Kidney tubule cell (primary cell): ENCODE results near the gene ARHGAP31.

Source experiments
- DNase-seq: peaks from one replicate; pipeline ENCODE4 v3.0.0-alpha.2; 2018; ENCODE audit warnings: low spot score

The ARHGAP31 gene

DNA sequence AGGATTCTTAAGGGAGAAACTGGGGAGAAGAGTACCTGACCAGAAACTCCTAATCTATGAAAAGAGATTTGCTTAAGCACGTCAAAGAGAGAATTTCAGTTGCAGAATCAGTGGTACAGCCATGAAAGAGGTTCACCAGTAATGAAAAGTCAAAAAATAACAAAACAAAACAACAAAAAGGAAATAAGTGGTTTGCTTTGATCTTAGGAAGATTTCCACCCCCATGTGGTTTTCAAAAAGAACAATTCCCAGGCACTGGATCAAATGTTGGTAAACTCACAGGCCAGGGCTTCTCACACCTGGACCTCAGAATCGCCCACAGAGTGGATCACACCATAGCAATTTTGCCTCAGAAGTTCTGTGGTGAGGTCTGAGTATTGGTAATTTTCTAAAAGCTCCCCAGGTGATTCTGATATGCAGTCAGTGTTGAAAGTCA lies 101.8 kb downstream of the ARHGAP31 start:
- no peak for DNase-seq

DNA sequence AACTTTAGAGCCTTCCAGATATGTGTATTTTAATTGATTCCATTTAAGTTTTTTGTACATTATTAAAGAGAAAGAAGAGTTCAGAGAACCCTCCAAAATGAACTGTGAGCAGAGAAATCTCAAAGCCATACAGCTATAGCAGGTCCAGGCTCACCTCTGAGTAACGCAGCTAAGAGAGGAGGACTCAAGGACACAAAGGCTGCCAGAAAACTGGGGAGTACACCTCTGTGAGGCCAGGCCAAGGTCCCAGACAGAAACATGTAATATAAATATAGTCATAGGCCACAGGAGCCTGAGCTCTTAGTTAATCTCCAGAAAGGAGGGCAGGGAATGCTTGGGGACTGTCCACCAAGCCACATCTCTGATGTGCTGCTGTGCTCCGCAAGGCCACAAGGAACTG lies 102.7 kb downstream of the ARHGAP31 start:
- DNase-seq = no peak

DNA sequence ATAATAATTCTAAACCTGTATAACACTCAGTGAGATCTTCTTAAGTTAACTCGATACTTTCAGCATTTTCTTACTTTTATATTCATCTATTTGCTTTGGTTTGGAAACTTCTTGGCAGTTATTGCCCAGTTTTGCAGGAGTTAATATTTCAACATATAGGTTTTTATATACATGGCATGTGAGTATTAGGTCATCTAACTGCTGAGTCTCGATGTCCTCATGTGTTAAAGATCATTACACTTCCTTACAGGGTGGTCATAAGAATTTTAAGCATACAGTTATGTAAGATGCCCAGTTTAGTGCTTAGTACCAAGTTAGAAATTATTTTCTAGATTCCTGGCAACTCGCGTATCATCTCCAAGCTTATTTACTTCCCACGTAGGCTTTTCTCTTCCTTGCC lies 106.3 kb downstream of the ARHGAP31 start:
- DNase-seq = no peak

DNA sequence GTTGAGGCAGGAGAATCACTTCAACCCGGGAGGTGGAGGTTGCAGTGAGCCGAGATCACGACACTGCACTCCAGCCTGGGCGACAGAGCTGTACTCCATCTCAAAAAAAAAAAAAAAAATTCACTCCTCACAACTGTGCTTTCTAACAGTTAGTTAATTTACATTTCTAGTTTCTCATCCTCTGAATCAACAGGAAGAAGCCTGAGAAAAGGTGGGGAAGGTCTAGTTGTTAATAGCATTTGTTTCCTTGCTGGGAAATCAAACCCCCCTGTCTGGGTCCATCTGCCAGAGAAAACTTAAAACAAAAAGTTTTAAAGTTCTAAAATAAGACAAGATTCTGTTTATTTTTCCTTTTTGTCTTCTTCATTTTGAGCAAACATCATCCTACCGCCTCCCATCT lies 106.9 kb downstream of the ARHGAP31 start:
- DNase-seq = no peak

DNA sequence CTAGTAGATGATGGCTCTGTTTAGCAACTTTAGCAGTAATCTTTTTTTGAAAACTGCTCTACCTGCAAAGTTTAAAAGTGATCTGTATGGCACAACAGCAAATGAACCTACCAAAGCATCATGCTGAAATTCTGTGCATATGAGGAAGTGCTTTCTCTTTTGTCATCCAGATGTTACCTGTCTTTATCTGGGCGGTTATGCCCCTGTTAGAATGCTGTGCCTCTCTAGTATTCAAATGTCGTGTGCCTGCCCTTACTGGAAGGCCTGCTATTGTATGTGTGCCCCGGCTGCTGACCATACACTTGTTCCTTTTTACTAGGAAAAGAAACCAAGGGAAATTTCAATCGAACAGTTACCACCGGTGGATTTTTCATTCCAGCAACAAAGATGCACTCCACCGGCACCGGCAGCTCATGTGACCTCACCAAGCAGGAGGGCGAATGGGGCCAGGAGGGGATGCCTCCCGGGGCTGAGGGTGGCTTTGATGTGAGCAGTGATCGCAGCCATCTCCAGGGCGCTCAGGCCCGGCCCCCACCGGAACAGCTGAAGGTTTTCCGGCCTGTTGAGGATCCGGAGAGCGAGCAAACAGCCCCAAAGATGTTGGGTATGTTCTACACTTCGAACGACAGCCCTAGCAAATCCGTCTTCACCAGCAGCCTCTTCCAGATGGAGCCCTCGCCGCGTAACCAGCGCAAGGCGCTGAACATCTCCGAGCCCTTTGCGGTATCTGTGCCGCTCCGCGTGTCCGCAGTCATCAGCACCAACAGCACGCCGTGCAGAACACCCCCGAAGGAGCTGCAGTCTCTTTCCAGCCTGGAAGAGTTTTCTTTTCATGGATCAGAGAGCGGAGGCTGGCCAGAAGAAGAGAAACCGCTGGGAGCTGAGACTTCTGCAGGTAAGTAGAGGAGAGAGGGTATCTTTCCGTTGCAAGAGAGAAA lies 107.6 kb downstream of the ARHGAP31 start:
- no peak for DNase-seq

DNA sequence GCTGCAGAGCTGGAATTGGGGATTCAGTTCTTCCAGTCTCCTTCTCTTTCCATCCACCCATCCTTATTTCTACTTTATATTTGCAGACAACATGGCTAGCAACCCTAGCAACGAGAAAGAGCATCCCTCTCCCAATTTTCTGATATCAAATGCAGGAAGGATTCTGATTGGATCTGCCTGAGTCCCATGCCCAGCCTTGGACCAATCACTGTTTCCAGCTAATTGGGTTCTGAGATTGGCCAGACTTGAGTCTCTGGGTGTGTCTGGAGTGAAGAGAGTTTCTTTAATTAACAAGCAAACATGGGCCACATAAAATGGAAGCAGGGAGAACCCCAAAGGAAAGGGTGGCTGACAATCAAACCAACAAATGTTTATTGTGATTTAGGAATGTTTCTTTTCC lies 108.6 kb downstream of the ARHGAP31 start:
- DNase-seq = no peak

DNA sequence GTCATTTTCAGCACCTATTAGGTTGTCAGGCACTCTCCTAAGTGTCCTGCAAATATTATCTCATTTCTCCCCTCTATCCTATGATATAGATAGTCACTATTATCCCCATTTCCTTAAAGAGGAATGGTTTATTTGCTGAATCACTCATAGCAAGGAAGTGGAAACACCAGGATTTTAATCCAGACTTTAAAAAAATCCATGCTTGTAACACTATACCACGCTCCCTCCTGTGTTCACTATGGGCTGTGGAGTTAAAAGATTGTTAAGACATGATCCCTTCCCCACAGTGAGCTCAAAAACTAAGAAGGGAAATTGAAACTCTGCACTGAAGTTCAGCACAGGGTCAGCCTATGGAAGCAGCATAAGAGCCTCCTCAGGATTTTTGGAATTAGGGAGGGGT lies 109.0 kb downstream of the ARHGAP31 start:
- DNase-seq = no peak

DNA sequence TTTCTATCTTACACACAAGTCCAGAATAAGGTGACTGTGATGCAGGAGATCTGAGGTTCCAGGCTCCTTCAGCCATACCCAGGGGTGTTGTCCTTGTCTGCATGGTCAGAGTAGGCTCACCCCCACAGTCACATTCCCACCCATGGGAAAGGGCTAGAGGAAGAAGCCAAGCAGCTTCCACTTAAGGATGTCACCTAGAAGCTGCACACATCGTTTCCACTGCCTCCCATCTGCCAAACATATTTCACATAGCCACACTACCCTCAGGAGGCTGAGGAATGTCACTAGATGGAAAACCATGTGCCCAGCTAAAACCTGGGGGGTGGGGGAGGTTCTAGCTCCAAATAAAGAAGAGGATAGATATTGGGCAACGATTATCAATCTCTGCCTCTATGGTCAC lies 111.1 kb downstream of the ARHGAP31 start:
- DNase-seq = no peak

DNA sequence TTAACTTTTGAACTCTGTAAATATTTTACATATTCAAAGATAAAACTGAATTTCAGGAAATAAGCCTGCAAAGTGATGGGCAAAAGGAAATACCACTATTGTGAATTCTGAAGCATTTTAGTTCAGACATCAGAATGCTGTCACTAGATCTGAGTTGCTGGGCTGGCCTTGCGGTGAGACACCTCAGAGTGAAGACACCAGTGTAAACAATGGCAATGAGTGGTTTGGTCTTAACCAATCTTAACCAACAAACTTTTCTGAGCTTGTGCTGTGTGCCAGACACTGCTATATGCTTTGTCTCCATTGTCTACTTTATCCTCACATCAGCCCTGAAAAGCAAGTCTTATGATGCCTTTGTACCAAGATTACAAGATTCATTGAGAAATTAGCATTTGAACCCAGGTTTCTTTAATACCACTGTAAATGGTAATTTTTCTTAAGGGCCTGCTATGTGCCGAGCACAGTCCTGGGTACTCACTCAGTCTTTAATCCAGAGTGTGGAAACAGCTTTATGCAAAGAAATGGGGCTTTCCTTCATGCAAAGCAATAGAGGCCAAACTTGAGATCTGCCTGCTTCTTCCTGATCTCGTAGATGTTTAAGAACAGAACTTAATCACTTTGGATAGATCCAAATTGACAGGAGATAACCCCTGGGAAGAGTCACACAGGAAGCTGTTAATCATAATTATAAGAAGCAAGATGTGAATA lies 114.2 kb downstream of the ARHGAP31 start:
- DNase-seq = no peak

DNA sequence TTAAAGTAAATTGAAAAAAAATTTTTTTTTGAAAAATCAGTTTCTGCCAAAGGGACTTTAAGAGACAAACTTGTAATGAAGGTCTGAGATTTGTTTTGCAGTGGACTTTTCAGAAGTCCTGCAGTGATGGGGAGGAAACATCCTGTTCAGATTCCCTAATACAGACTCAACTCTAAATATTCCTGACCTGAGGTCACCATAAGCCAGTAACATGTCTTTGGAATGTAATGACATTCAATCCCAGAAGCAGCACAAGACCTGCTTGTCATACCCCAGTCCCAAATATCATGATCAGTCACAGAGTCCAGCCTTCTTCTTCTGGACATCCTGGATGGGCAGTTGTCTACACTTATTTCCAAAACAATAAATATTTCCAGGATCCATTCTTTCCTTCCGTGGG lies 115.7 kb downstream of the ARHGAP31 start:
- peak; percentile 9 for DNase-seq

DNA sequence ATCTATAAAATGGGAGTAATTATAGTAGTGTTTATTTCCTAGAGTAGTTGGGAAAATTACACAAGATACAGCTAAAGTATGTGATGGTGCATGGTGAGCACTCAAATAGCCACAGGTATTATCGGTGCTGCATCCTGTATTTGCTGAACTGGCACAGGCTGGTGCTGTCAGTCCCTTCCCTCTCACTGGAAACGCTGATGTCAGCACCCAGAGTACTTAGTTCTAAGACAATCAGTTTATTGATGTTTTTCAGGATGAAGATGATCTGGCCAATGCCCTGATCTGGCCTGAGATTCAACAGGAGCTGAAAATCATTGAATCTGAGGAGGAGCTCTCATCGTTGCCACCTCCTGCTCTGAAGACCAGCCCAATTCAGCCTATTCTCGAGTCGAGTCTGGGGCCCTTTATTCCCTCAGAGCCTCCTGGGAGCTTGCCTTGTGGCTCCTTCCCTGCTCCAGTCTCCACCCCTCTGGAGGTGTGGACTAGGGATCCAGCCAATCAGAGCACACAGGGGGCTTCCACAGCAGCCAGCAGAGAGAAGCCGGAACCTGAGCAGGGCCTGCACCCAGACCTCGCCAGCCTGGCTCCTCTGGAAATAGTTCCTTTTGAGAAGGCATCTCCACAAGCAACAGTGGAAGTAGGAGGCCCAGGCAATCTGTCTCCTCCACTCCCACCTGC lies 119.6 kb downstream of the ARHGAP31 start:
- no peak for DNase-seq

DNA sequence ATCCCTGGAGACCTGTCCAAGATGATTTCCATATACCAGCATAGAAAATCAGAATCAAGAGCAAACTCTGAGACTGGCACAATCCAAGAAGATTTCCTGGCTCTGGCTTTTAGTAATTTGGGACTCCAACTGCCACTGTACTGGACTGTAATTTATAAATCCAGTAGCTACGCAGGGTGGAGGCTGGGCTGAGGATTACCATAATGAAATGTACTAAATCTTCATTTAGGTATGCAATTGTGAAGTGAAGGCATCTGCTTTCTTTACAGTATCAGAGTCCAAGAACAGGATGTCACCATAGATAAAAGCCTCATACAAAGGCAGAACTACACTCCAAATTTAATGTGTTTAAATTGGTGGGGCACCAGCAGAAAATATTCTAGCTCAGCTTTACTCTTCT lies 122.7 kb downstream of the ARHGAP31 start:
- DNase-seq = no peak

DNA sequence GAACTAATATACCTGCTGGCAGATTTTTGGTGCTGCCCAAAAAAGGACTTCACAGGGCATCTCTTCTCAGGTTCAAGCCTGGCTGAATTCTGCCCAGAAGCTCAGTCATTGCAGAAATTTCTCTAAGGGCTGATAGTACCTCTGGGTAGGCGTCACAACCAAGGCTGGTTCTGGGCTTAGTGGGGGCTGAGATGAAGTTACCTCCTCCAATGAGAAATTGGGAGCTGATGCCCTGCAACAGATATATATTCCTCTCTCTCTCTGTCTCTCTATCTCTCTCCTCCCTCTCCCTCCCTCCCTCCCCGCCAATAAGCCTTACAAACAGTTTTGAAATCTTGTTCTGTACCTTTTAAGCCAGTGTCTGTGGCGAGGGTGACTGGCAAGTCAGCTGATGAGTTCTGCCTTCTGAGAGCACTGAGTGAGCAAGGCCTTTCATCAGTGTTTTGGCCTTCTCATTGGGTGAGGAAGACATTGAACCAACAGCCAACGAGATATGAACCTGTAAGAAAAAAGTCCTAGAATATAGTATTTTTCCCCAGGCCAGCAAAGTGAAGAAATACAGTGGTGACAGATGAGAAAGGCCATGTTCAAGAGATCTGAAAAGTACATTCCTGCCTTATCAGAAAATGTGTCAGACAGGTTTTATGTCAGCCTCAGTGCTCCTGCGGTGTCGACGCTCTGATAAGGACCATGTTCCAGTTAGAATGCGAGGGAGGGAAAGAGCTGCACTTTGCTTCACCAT lies 123.8 kb downstream of the ARHGAP31 start:
- no peak for DNase-seq

DNA sequence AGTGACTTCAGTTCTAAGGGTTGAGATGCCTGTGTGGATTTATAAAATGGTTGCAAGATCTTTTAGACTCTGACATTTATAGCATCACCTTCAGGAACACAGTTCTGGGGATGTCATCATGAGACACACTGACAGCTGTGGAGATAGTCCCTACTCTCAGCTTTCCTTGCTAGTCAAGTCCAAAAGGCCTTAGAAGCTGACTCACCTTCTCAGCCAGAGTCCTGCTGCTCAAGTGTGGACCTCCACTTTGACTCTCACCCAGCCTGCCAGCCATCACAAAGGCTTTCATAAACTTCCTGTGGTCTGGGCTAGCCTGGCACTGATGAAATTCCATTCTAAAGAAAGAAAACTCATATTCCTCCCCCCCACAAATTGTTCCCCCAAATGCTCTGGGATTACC lies 124.5 kb downstream of the ARHGAP31 start:
- DNase-seq = peak; percentile 1

DNA sequence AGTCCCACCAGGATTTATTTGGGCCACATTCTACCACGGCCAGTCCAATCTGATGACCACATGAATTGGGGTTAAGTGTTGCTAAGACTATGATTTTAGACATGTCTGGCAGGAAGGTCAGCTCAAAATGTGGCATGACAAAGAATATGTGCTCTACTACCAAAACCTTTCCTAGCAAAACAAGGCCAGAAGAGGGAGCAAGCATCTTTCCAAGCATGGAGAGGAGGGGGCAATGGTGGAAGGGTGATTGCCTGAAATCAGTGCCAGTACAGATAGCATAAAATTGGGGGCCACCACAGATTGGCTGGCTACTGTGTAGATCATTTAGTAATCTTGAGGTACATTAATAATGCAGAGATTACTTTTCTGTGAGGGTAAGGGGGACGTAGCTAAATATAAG lies 126.0 kb downstream of the ARHGAP31 start:
- DNase-seq = no peak

DNA sequence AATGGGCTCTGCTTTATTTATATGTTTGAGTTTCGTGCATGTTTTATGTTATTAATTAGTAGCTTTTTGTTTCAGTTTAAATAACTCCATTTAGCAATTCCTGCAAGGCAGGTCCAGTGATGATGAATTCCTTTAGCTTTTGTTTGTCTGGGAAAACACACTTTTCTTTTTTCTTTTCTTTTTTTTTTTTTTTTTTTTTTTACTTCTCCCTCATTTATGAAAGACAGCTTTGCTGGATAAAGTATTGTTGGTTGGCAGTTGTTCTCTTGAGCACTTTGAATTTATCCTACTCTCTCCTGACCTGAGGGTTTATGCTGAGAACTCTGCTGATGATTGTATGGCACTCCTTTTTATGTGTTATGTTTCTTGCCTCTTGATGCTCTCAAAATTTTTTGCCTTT lies 133.5 kb downstream of the ARHGAP31 start:
- DNase-seq = no peak

DNA sequence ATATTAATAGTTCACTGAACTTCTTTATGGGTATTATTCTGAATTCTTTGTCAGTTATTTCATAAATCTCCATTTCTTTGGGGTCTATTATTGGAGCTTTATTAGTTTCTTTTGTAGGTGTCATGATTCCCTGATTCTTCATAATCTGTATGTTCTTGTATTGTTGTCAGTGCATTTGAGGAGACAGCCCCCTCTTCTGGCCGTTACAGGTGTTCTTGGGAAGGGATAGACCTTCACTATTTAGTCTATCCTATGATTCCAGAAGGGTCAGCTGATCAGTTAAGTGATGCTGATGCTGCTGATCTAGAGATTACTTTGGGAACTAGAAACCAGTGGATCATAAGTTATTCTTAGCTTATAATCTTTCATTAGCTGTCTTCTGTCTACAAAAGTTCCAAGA lies 134.4 kb downstream of the ARHGAP31 start:
- DNase-seq = no peak

DNA sequence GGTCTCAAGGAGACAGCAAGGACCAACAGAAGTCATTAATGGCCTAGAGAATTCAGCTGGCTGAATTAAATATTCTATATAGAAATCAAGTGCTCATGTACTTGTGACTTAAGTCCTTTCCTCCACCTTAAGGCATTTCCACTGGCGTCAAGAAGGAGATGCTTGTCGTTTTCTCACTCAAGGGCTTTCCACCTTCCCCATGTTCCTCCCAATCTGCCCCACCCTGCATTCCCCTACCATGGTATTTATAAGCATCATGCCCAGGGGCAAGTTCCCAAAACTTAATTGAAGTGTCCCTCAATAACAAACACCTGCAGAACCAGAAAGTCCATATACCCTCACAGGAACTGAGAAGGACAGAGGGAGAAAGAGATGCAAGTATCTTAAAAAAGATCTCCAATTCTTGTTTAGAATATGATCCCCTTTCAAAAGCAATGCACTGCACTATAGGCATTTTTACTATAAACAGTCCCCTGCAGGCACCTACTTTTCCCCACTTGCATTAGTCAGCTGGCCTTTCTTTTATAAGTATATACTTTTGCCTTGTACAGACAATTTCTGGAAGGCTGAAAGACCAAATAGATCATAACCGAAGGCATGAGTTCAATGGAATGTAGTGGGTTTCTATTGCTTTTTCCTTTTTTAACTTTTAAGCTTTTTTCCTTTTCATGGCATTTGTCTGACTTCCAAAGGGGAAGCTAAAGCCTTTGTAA lies 139.6 kb downstream of the ARHGAP31 start:
- DNase-seq = no peak

DNA sequence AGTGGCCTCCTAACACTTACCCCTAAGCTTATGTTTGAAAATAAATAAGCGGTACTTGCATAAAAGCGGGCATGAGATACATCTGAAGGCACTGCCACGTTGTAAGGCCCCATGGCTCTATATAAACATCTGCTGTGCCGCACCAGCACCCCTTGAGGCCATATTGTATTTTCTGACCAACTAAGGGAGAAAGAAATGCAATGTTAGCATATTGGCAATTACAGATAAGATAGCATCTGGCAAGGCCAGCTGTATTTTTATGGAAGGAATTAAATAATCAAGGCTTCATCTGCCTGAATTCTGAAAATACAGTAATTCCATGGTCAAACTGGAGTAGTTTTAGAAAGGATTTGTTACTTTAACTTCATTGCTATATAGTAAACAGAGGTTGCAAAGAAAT lies 140.5 kb downstream of the ARHGAP31 start:
- DNase-seq = no peak

DNA sequence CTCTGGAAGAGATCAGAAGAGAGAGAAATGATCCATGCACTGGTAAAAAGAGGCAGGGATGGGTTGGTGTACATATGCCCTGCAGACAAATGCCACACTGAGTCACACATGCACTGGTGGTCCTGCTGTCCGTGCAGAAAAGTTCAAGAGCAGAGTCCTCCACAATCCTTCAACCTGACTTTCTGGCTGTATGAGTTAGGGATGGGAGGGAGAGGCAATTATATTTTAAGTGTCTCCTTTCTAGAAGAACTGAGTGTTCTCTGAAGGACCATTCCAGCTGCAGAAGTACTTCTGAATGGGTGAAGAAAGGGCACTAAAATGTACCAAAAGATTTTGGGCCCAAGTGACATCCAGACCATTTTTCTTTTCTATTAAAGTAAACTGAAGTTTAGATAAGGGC lies 142.8 kb downstream of the ARHGAP31 start:
- DNase-seq = no peak

DNA sequence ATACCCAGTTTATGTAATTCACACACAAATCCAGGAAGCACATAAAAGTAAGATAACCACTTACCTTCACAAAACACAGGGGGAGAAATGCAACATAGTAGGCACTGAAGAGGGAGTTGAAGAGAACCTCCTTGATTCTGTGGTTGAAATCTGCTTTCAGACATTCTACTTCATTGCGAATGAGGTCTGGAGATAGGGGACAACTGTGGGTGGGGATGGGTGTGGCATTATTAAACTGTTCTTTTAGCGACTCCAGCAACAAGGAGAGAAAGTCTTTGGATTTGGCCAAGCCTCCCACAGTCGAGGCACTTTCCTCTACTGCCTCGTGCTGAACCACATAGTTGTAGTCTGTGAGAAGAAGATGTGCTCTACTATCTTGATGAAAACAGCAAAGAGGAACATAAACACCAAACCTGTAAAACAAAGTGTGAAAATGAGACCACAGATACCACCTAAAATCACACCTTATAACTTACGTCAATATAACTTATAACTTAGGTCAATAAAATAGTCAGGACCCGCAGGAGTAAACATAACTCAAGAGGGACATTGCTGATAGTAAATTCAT lies 143.6 kb downstream of the ARHGAP31 start:
- no peak for DNase-seq
